HG03175 (cell line): ENCODE results near the gene TRPC1.

Experiments
- ATAC-seq: cut with Tn5 transposase; IDR thresholded peaks from one replicate; pipeline ENCODE4 v1.9.1; 2021; ENCODE audit warnings: mild to moderate bottlenecking, moderate library complexity; ENCODE audit not compliant: unreplicated experiment

The TRPC1 gene

DNA sequence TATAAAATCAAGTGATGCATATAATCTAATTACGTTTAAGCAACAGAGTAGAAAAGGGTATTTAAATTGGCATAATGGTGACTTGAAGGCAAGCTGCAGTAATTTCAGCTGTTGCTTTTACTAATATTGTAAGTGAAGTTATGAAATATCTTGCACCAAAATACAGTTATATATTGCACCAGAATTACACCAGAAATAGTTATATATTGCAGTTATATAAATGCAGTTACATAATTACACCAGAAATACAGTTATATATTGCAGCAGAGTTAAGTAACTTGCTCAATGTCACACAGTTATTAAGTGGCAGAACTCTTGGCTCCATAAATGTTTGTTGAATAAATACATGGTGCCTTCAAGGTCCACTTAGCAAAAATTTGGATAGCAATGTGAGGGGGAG is 113.7 kb downstream of the TRPC1 start:
- ATAC-seq, result no peak

DNA sequence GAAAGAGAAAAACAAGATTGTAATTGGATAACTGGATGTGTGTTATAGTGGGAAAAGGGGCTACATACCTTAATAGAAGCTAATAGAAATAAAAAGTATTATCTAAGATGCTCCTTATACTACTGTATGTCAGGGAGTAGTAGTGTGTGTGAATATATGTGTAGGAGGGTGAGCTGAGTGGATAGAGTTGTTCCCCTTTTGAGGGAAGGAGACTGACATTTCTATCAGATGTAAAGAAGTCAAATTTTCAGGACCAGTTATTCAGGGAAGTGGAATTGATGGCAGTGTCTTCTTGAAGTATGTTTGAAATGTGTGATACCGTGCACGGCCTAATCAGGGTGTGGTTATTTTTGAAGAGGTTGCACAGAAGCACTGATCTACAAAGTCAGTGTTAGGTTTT is 116.0 kb downstream of the TRPC1 start:
- ATAC-seq, result no peak

DNA sequence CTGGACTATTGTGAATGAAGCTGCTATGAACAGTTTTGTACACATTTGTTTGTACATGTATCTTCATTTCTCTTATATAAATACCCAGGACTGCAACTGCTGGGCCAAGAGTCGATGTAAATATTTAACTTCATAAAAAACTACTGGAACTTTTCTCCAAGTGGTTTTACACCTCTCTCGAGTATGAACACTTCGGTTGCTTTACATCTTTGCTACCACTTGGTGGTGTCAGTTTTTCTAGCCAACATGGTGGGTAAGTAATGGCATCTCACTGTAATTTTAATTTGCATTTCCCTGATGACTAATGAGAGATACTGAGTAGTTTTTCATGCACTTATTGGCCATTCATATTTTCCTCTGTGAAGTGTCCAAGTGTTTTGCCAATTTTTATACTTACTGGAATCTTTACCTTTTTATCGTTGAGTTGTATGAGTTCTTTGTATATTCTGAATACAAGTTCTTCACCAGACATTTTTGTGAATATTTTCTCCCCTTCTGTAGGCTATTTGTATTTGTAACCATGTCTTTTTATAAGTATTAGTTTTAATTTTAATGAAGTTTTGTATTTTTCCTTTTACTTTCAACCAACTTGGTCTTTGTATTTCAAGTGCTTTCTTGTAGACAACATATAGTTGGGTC is 120.6 kb downstream of the TRPC1 start:
- peak; percentile 65 for ATAC-seq

DNA sequence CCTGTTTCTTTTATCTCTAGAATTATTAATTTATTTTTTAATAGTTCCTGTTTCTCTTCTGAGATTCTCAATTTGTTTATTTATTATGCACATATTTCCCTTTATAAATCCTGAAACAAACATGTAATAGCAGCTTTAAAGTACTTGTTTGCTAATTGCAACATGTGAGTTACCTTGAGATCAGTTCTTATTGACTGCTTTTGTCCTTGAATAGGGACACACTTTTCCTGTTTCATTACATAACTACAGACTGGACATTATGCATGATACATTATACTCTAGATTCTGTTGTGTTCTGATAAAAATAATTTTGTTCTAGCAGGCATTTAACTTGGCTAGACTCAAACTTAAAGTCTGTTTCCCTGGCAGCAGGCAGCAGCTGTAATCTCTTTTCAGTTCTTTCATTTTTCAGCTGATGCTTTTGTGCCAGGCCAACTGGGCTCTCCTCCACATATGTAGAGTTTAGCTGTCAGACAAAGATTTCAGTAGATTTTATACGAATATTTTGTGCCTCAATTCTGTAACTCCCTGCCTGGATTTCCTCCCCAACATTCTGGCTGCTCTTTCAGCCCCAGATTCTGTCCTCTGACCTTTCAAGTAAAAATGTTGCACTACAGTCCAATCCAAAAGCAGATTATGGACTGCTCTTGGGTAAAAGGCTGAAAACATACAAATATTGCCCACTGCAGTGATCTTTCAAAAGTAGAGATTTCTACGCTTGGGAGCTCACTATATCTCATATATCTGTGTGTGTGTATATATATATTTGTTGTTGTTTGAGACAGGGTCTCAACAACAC is 123.1 kb downstream of the TRPC1 start:
- ATAC-seq, result no peak

DNA sequence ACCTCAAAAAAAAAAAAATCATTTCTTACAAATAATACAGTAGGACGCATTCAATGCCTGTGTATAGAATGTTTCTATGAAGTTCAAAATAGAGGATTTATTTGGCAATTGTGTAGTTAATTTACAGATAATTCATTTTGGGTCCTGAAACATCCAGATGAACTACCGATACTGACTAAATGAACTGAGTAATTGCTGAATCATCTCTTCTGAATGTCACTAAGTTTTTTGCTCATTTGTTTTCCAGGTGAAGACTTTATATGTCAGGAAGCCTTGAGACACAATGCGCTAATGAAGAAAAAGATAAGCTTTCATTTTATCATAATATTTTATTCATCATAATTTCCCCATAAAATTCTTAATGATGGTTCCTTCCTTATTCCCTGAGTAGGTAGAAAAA is 125.3 kb downstream of the TRPC1 start:
- no peak for ATAC-seq

DNA sequence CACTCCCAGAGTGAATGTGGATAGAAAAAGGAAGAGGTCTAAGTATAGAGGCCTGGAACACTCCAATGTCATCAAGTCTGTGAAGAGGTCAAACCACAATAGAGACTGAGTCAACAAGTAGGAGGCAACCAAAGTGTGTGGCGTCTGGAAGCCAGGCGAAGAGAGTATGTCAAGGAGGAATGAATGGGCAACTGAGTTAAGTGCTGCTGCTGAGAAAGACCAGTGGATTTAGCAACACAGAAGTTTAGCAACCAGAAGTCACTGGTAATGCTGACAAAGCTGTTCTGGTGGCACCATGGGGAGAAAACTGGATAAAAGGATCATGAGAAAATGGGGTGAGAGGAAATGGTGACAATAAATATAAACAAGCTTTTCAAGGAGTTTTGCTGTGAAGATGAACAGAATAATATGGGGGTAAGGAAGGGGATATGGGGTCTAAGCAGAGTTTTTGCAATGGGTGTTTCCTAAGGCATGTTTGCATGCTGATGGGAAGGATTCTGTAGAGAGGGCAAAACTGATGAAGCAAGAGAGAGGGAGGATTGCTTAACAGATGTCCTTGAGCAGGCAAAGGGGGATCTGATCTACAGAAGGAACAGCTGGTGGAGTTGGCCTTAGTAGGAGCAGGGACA is 126.7 kb downstream of the TRPC1 start:
- no peak for ATAC-seq

DNA sequence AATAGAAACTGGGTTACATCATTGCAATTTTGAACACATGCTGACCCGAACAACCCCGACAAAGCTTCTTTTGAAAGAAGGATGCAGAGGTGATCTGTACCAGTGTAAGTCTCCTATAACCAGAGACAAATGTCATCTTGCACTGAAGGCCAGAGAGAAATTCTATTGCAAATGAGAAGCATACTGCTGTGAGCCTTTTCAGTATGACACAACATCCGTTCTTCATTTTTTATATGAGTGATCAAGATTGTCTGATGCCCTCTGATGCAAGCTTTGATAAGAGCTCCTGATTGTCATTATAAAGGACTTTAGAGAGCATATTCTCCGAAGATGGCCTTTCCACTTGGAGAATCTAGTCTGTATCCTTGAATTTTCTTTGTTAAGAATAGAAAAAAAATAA is 128.2 kb downstream of the TRPC1 start:
- no peak for ATAC-seq

DNA sequence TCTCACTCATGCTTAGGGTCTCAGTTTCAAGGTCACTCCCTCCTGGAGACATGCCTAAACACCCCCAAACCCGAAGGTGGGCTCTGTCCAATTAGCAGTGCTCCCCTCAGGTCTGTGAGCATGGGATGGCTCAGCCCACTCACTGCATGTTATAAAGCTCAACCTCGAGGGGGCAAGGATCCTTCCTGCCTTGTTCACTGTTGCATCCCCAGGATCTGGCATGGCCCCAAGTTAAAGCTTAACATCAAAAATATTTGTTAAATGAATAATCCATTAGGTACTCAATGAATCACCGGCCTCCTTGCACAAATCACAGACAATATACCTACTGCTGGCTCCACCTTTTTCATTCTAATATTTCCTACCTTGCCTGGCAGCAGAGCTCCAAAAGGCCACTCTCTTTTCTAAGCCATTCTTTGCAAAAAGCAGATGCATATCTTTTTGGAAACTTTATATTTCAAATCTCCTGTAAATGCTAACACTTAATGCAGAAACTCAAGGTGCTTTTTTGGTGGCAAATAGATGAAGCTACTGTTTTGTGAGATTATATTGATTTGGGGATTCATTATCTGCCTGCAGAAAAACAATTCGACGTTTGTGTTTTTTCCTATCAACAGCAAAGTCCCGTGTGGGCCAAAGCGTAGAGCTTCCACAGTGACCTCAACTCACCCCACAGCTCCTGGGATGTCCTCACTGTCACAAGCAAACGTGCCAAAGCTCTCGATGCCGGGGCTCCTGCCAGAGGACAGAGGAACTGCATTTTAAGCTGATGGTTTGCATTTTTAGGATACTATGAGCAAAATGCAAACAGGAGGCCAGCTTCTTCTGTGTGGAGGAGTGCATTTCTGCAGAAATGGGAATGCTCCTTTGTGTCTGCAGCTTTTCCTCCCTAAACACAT is 129.7 kb downstream of the TRPC1 start:
- ATAC-seq, result no peak

DNA sequence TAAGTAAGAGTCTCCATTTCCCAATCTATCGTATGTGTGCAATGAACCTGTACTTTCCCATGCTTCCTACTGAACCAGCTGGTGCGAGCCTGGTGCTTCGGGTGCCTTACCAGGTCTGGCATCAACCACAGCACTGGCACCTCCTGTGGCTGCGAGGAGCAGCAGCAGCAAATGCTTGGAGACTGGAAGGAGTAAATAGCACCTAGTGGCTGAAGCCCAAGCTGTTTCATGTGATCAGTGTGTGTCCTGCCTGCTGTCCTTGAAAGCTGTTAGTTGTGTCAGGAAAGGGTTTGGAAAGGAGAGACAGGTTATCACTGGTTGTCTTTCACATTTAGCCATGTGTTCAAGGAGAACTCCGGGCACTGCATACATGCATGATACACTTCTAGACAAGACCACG is 133.2 kb downstream of the TRPC1 start:
- no peak for ATAC-seq
